ENCODE results near the gene LRTM2. TPM values are rescaled to one million over a fixed set of nuclear protein-coding genes. Genes with fewer than 3 reads are reported as not detected.

LRTM2 gene
- total RNA-seq, 1 experiment from 2014 or later = not detected

- Histone ChIP-seq H3K9me3 (no peaks in the 10 kb centered on the region), H3K36me3 (ENCODE audit: control insufficient read depth, insufficient read depth, low read length) (no peaks in the 10 kb centered on the region), H3K4me1 (peaks cover 6% of the 10 kb centered on the region), H3K4me3 (ENCODE audit: low read depth, low read length) (no peak overlapping the region), H3K27me3 (replicated peaks; ENCODE audit: control insufficient read depth, insufficient read depth, low read length) (no peaks in the 10 kb centered on the region; the same call in none of the 2 replicates)
- no peak overlapping the region for H3K27ac Mint-ChIP-seq (ENCODE audit: unreplicated experiment)
- ChIA-PET CTCF (interaction anchor here (2.3 kb wide), 1 partner anchor 109 kb away, joined by 13 read pairs; no protein-coding TSS in a partner anchor), POLR2A (no interaction called here)
- H3K36me3 Mint-ChIP-seq (ENCODE audit: insufficient read depth, unreplicated experiment) = peaks cover 8% of the 10 kb centered on the region
- peaks cover 8% of the 10 kb centered on the region for H3K4me1 Mint-ChIP-seq (ENCODE audit: low read depth, unreplicated experiment)
- H3K4me3 Mint-ChIP-seq (ENCODE audit: unreplicated experiment) = no peak overlapping the region
- no peaks in the 10 kb centered on the region for H3K9me3 Mint-ChIP-seq (ENCODE audit: unreplicated experiment)
- TF ChIP-seq CTCF (IDR thresholded peaks at IDR 0.05; ENCODE audit: insufficient read depth in 1 of 2, low read depth in 1 of 2, low read length in 1 of 2, severe bottlenecking in 1 of 2, unreplicated experiment in 1 of 2) = no peak
- intact Hi-C loops (cut with micrococcal nuclease; ENCODE audit: unreplicated experiment) = loop anchor here (2.0 kb wide), 1 partner anchor 18 kb away; no protein-coding TSS in a partner anchor
- peaks cover 26% of the 10 kb centered on the region for H3K27me3 Mint-ChIP-seq (ENCODE audit: insufficient read depth, unreplicated experiment)
- DNase-seq = peak; percentile 87 to 94
- BruUV-seq (replicated peaks) = no TSS peak
These were observed 10.9 kb downstream of the LRTM2 start for GRCh38 chr12:1830981-1831963.

GRCh38 chr12:1832801-1833595, 12.6 kb downstream of the LRTM2 start:
- Histone ChIP-seq H3K36me3 (ENCODE audit: control insufficient read depth, insufficient read depth, low read length) (no peaks in the 10 kb centered on the region), H3K27me3 (replicated peaks; ENCODE audit: control insufficient read depth, insufficient read depth, low read length) (no peaks in the 10 kb centered on the region; the same call in none of the 2 replicates), H3K4me1 (peaks cover 13% of the 10 kb centered on the region), H3K4me3 (ENCODE audit: low read depth, low read length) (no peak overlapping the region), H3K9me3 (no peaks in the 10 kb centered on the region)
- H3K36me3 Mint-ChIP-seq (ENCODE audit: insufficient read depth, unreplicated experiment) = peaks cover 8% of the 10 kb centered on the region
- POLR2A ChIA-PET = no interaction called here
- no TSS peak for BruUV-seq (replicated peaks)
- intact Hi-C loops (cut with micrococcal nuclease; ENCODE audit: unreplicated experiment) = no loop called here
- DNase-seq = no peak
- no peak for TF ChIP-seq CTCF (IDR thresholded peaks at IDR 0.05; ENCODE audit: insufficient read depth in 1 of 2, low read depth in 1 of 2, low read length in 1 of 2, severe bottlenecking in 1 of 2, unreplicated experiment in 1 of 2)
- H3K9me3 Mint-ChIP-seq (ENCODE audit: unreplicated experiment) = no peaks in the 10 kb centered on the region
- H3K4me1 Mint-ChIP-seq (ENCODE audit: low read depth, unreplicated experiment) = peaks cover 15% of the 10 kb centered on the region
- H3K4me3 Mint-ChIP-seq (ENCODE audit: unreplicated experiment) = no peak overlapping the region
- CTCF ChIA-PET = interaction anchor here (2.3 kb wide), 1 partner anchor 107 kb away, joined by 13 read pairs; no protein-coding TSS in a partner anchor
- peaks cover 26% of the 10 kb centered on the region for H3K27me3 Mint-ChIP-seq (ENCODE audit: insufficient read depth, unreplicated experiment)
- no peak overlapping the region for H3K27ac Mint-ChIP-seq (ENCODE audit: unreplicated experiment)

GRCh38 chr12:1833596-1834028, 13.2 kb downstream of the LRTM2 start:
- BruUV-seq (replicated peaks) = no TSS peak
- H3K4me3 Mint-ChIP-seq (ENCODE audit: unreplicated experiment) = no peak overlapping the region
- peaks cover 26% of the 10 kb centered on the region for H3K27me3 Mint-ChIP-seq (ENCODE audit: insufficient read depth, unreplicated experiment)
- peaks cover 8% of the 10 kb centered on the region for H3K36me3 Mint-ChIP-seq (ENCODE audit: insufficient read depth, unreplicated experiment)
- H3K9me3 Mint-ChIP-seq (ENCODE audit: unreplicated experiment) = no peaks in the 10 kb centered on the region
- H3K4me1 Mint-ChIP-seq (ENCODE audit: low read depth, unreplicated experiment) = peaks cover 20% of the 10 kb centered on the region
- H3K4me3 ChIP-seq (ENCODE audit: low read depth, low read length) = no peak overlapping the region
- CTCF ChIA-PET = no interaction called here
- intact Hi-C loops (cut with micrococcal nuclease; ENCODE audit: unreplicated experiment) = no loop called here
- TF ChIP-seq CTCF (IDR thresholded peaks at IDR 0.05; ENCODE audit: insufficient read depth in 1 of 2, low read depth in 1 of 2, low read length in 1 of 2, severe bottlenecking in 1 of 2, unreplicated experiment in 1 of 2) = no peak
- POLR2A ChIA-PET = no interaction called here
- H3K27ac Mint-ChIP-seq (ENCODE audit: unreplicated experiment) = no peak overlapping the region
- no peaks in the 10 kb centered on the region for H3K9me3 ChIP-seq
- peaks cover 17% of the 10 kb centered on the region for H3K4me1 ChIP-seq
- DNase-seq = no peak
- no peaks in the 10 kb centered on the region; the same call in none of the 2 replicates for H3K27me3 ChIP-seq (replicated peaks; ENCODE audit: control insufficient read depth, insufficient read depth, low read length)
- H3K36me3 ChIP-seq (ENCODE audit: control insufficient read depth, insufficient read depth, low read length) = no peaks in the 10 kb centered on the region
